Measurements from ENCODE around the gene SLITRK6. TPM values are rescaled to one million over a fixed set of nuclear protein-coding genes. Genes with fewer than 3 reads are reported as not detected.
"Not testable (repeated sequence)": the region's sequence is repeated elsewhere in the genome, so short reads cannot be mapped to it uniquely, and the experiment has no call there.

The SLITRK6 gene
- total RNA-seq, 8 experiments from 2014 or later = 0.28 to 12.5 (median 2.5) TPM

DNA sequence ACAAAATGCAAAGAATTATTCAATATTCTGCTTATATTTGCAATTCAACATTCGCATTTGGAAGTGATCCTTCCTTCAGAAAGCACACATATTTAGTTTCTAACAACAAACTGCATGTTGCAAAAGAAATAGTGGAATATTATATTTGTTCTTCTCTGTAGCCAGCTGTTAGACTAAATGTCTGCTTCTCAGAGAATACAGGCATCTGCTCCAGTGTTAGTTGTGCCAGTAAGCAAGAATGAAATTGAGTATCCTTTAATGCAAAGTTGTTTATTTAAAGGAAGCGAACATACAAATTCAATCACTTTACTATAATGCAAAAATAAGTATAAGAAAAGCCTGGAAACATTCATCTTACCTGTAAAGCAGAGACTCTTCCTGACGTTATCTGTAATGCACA is 663 bp downstream of the SLITRK6 start:
- no peak overlapping the region for H3K27ac ChIP-seq
- peaks cover 0 to 9% of the 10 kb centered on the region in 2 donors for H3K4me1 ChIP-seq (replicated peaks in 1 of 2)
- in situ Hi-C loops (cut with MboI; ENCODE audit: low pct_unique_long_range_greater_than_20kb in 2 of 9, low sequenced_read_pairs in 9 of 9, unreplicated experiment in 9 of 9) = no loop called here
- WGBS, 10 experiments = 0 to 100% (median 22%) methylated on average over 1 to 3 of the region's 3 CpGs
- ATAC-seq (replicated peaks in 6 of 8) = peak in 2 of 8 experiments; percentile 13 to 33
- peak overlapping the region in 4 of 5 donors; percentile 22 to 27 (median 24) for H3K4me3 ChIP-seq

DNA sequence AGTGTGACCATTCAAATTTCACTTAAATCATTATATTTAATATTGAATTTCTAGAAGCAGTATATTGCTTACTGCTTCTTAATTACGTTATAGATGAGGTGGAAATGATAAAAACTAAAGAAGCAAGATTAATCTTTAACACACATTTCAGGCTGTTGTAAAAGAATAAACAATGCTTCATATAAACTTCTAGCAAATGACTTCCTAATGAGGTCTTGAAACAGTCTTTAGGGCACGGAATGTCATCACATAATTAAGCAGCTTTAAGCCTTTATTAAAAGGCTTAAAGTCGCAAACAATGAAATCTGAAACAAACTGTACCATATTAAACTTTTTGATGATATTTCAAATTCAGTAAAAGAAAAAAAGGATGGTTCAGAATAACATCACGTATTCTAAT is 1.9 kb downstream of the SLITRK6 start:
- peak overlapping the region in 4 of 5 donors; percentile 5 to 27 (median 18) for H3K4me3 ChIP-seq
- peaks cover 0 to 9% of the 10 kb centered on the region in 2 donors for H3K4me1 ChIP-seq (replicated peaks in 1 of 2)
- in situ Hi-C loops (cut with MboI; ENCODE audit: low pct_unique_long_range_greater_than_20kb in 2 of 9, low sequenced_read_pairs in 9 of 9, unreplicated experiment in 9 of 9) = no loop called here
- no peak overlapping the region for H3K27ac ChIP-seq
- 2 to 93% (median 62%) methylated on average over 2 to 4 of the region's 4 CpGs for WGBS, 10 experiments
- no peak for ATAC-seq (replicated peaks in 6 of 8)

GRCh38 chr13:85785205-85785604 is 14.0 kb downstream of the SLITRK6 start:
- 0 to 100% (median 76%) methylated on average over 1 to 2 of the region's 3 CpGs; no CpG with 5 or more reads in 4 of the 10 experiments for WGBS, 10 experiments
- H3K27ac ChIP-seq = no peak overlapping the region
- H3K4me1 ChIP-seq (replicated peaks in 1 of 2) = no peaks in the 10 kb centered on the region
- ATAC-seq (replicated peaks in 6 of 8) = peak in 5 of 8 experiments; percentile 20 to 72 (median 43)
- in situ Hi-C loops (cut with MboI; ENCODE audit: low pct_unique_long_range_greater_than_20kb in 2 of 9, low sequenced_read_pairs in 9 of 9, unreplicated experiment in 9 of 9) = no loop called here
- H3K4me3 ChIP-seq = no peak overlapping the region

GRCh38 chr13:85772367-85772766 is 26.9 kb downstream of the SLITRK6 start:
- ATAC-seq (replicated peaks in 6 of 8) = peak in 2 of 8 experiments; percentile 66 to 83
- WGBS, 10 experiments = 0 to 100% (median 75%) methylated on average over 1 to 3 of the region's 3 CpGs
- in situ Hi-C loops (cut with MboI; ENCODE audit: low pct_unique_long_range_greater_than_20kb in 2 of 9, low sequenced_read_pairs in 9 of 9, unreplicated experiment in 9 of 9) = no loop called here
- Histone ChIP-seq H3K4me1 (replicated peaks in 1 of 2) (peaks cover 0 to 5% of the 10 kb centered on the region in 2 donors), H3K27ac (no peak overlapping the region), H3K4me3 (no peak overlapping the region)

- 0 to 100% (median 63%) methylated on average over 1 of the region's 1 CpG; no CpG with 5 or more reads in 3 of the 10 experiments for WGBS, 10 experiments
- no peak for ATAC-seq (replicated peaks in 6 of 8)
- no peak overlapping the region for H3K27ac ChIP-seq
- in situ Hi-C loops (cut with MboI; ENCODE audit: low pct_unique_long_range_greater_than_20kb in 2 of 9, low sequenced_read_pairs in 9 of 9, unreplicated experiment in 9 of 9) = no loop called here
- no peak overlapping the region for H3K4me3 ChIP-seq
- peaks cover 0 to 5% of the 10 kb centered on the region in 2 donors for H3K4me1 ChIP-seq (replicated peaks in 1 of 2)
Measured at GRCh38 chr13:85771856-85772255, 27.4 kb downstream of the SLITRK6 start.

DNA sequence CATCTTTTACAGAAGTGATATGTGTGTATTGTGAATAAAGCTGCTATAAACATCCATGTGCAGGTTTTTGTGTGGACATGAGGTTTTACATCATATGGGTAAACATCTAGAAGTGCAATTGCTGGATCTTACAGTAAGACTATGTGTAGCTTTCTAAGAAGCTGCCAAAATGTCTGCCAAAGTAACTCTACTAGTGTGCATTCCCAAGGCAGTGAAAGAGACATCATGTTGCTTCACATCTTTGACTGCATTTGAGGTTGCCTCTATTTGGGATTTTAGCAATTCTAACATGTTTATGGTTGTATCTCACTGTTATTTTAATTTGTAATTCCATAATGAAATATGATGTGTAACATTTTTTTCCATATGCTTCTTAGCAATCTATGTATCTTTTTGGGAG is 30.3 kb downstream of the SLITRK6 start:
- Histone ChIP-seq H3K4me1 (replicated peaks in 1 of 2) (peaks cover 0 to 5% of the 10 kb centered on the region in 2 donors), H3K27ac (no peak overlapping the region), H3K4me3 (no peak overlapping the region)
- in situ Hi-C loops (cut with MboI; ENCODE audit: low pct_unique_long_range_greater_than_20kb in 2 of 9, low sequenced_read_pairs in 9 of 9, unreplicated experiment in 9 of 9) = no loop called here
- ATAC-seq (replicated peaks in 6 of 8) = no peak

DNA sequence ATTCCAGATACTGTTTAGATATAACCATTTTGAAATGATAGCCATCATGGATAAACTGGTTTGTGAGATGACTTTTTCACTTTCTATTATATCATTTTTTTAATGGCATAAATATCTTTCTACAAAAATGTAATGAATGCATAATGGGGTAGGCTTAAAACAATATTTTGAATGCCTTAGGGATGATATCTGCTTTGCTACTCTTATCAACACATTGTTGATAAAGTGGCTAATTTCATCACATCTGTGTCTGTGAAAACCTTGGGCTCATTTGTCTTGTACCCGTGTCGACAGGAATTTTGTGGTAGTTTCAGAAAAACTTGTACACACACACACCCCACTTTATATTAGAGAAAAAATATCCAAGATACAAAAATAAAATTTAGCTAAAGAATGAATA is 44.1 kb downstream of the SLITRK6 start:
- 0 to 100% (median 83%) methylated on average over 1 to 2 of the region's 2 CpGs; no CpG with 5 or more reads in 2 of the 10 experiments for WGBS, 10 experiments
- in situ Hi-C loops (cut with MboI; ENCODE audit: low pct_unique_long_range_greater_than_20kb in 2 of 9, low sequenced_read_pairs in 9 of 9, unreplicated experiment in 9 of 9) = no loop called here
- ATAC-seq (replicated peaks in 6 of 8) = no peak
- Histone ChIP-seq H3K4me3 (no peak overlapping the region), H3K27ac (no peak overlapping the region), H3K4me1 (replicated peaks in 1 of 2) (no peaks in the 10 kb centered on the region)

DNA sequence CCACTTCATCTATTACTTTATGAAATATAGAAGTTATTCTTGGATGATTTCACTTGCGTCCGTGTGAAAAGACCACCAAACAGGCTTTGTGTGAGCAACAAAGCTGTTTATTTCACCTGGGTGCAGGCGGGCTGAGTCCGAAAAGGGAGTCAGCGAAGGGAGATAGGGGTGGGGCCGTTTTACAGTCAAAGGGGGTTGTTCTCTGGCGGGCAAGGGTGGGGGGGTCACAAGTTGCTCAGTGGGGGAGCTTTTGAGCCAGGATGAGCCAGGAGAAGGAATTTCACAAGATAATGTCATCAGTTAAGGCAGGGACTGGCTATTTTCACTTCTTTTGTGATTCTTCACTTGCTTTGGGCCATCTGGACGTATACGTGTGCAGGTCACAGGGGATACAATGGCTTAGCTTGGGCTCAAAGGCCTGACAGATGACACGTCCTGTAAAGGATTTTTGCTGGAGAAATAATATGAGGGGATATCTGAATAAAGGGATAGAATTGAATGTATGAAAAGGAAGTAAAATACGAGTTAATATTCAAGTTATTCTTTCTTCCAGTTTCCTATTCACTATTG is 55.9 kb downstream of the SLITRK6 start:
- 21 to 87% (median 67%) methylated on average over 1 to 4 of the region's 11 CpGs; no CpG with 5 or more reads in 1 of the 10 experiments for whole genome bisulfite sequencing, 10 experiments
- H3K27ac ChIP-seq; ATAC-seq (replicated peaks in 6 of 8); in situ Hi-C loops (cut with MboI; ENCODE audit: low pct_unique_long_range_greater_than_20kb in 2 of 9, low sequenced_read_pairs in 9 of 9, unreplicated experiment in 9 of 9); H3K4me3 ChIP-seq; H3K4me1 ChIP-seq (replicated peaks in 1 of 2): not testable (repeated sequence)
